ENCODE data around the gene CYP39A1.

The CYP39A1 gene

DNA sequence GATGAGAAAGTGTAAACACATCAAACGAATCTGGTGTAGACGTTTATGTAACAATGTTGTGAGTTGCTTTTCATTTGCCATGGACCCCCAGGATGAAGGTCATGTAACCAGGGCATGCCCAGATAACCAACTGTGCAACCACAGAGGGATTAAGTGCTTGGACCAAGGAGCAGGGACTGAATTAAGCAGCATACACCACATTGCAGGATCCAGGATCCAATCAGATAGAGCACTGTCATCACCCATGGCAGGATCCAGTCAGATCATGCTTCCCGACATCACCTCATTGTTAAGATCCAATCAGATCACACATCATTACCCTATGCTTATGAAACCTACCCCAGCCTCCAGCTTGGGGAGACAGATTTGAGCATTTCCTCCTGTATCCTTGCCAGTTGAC lies 87.1 kb downstream of the CYP39A1 start:
- H2AFZ ChIP-seq (ENCODE audit: low read length): no peak overlapping the region
- no peak for TF ChIP-seq EZH2phosphoT487 (IDR thresholded peaks at IDR 0.05; ENCODE audit: borderline replicate concordance)
- no peak for TF ChIP-seq CTCF (conservative IDR thresholded peaks at IDR 0.05; ENCODE audit: low read length)
- no peak overlapping the region for H3K9ac ChIP-seq (ENCODE audit: low read depth, low read length, poor library complexity, severe bottlenecking)
- H3K9me2 ChIP-seq (replicated peaks; ENCODE audit: low read depth, low read length): no peaks in the 10 kb centered on the region
- H4K20me1 ChIP-seq (ENCODE audit: insufficient read depth, low read length, poor library complexity, severe bottlenecking): no peaks in the 10 kb centered on the region
- H3K27me3 ChIP-seq (ENCODE audit: insufficient read depth, low read length, poor library complexity, severe bottlenecking): no peaks in the 10 kb centered on the region
- no peaks in the 10 kb centered on the region for H3K4me1 ChIP-seq (ENCODE audit: insufficient read depth, low read length, poor library complexity, severe bottlenecking)
- H3K4me2 ChIP-seq (ENCODE audit: low read depth, low read length, poor library complexity, severe bottlenecking): no peak overlapping the region
- no peaks in the 10 kb centered on the region for H3F3A ChIP-seq (ENCODE audit: low read depth)
- H3K36me3 ChIP-seq (ENCODE audit: insufficient read depth, low read length): no peaks in the 10 kb centered on the region
- no peak overlapping the region for H3K4me3 ChIP-seq (ENCODE audit: low read length, poor library complexity, severe bottlenecking)
- no peaks in the 10 kb centered on the region for H3K79me2 ChIP-seq (ENCODE audit: insufficient read depth, low read length)
- no peaks in the 10 kb centered on the region for H3K9me3 ChIP-seq (ENCODE audit: insufficient read depth, low read depth, low read length)

GRCh38 chr6:46563924-46564323 lies 88.7 kb downstream of the CYP39A1 start:
- H4K20me1 ChIP-seq (ENCODE audit: insufficient read depth, low read length, poor library complexity, severe bottlenecking): no peaks in the 10 kb centered on the region
- no peak overlapping the region for H3K9ac ChIP-seq (ENCODE audit: low read depth, low read length, poor library complexity, severe bottlenecking)
- H3K4me2 ChIP-seq (ENCODE audit: low read depth, low read length, poor library complexity, severe bottlenecking): no peak overlapping the region
- no peaks in the 10 kb centered on the region for H3K4me1 ChIP-seq (ENCODE audit: insufficient read depth, low read length, poor library complexity, severe bottlenecking)
- H3K27me3 ChIP-seq (ENCODE audit: insufficient read depth, low read length, poor library complexity, severe bottlenecking): no peaks in the 10 kb centered on the region
- H3K4me3 ChIP-seq (ENCODE audit: low read length, poor library complexity, severe bottlenecking): no peak overlapping the region
- no peak overlapping the region for H2AFZ ChIP-seq (ENCODE audit: low read length)
- 0 out of 2 replicates have a peak, but pooled peaks cover 4% of the 10 kb centered on the region for H3K9me2 ChIP-seq (replicated peaks; ENCODE audit: low read depth, low read length)
- no peaks in the 10 kb centered on the region for H3F3A ChIP-seq (ENCODE audit: low read depth)
- TF ChIP-seq EZH2phosphoT487 (IDR thresholded peaks at IDR 0.05; ENCODE audit: borderline replicate concordance): no peak
- TF ChIP-seq CTCF (conservative IDR thresholded peaks at IDR 0.05; ENCODE audit: low read length): no peak
- no peaks in the 10 kb centered on the region for H3K9me3 ChIP-seq (ENCODE audit: insufficient read depth, low read depth, low read length)
- no peaks in the 10 kb centered on the region for H3K36me3 ChIP-seq (ENCODE audit: insufficient read depth, low read length)
- no peaks in the 10 kb centered on the region for H3K79me2 ChIP-seq (ENCODE audit: insufficient read depth, low read length)

DNA sequence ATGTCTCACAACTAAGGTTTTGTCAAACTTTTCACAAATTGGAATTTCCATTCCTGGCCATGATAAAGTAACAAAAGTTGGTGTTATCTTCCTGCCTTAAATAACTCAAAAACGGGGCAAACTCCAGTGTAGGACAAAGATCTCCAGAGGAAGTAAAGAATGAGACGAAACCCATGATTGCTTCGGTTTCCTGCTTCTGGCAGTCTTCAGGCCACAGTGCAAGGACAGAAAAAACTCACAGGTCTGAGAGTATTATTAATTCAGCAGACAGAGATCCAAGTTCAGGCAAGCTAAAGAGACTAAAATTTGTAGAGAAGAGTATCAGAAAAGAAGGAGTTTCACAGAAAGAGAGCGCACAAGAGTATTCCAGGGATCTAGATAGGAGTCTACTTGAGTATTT lies 96.6 kb downstream of the CYP39A1 start:
- Histone ChIP-seq H3F3A (ENCODE audit: low read depth) (no peaks in the 10 kb centered on the region), H3K9me3 (ENCODE audit: insufficient read depth, low read depth, low read length) (no peaks in the 10 kb centered on the region), H4K20me1 (ENCODE audit: insufficient read depth, low read length, poor library complexity, severe bottlenecking) (no peaks in the 10 kb centered on the region), H3K4me3 (ENCODE audit: low read length, poor library complexity, severe bottlenecking) (no peak overlapping the region), H3K27me3 (ENCODE audit: insufficient read depth, low read length, poor library complexity, severe bottlenecking) (no peaks in the 10 kb centered on the region), H3K36me3 (ENCODE audit: insufficient read depth, low read length) (no peaks in the 10 kb centered on the region), H3K9me2 (replicated peaks; ENCODE audit: low read depth, low read length) (0 out of 2 replicates have a peak, but pooled peaks cover 4% of the 10 kb centered on the region), H3K9ac (ENCODE audit: low read depth, low read length, poor library complexity, severe bottlenecking) (no peak overlapping the region), H2AFZ (ENCODE audit: low read length) (no peak overlapping the region), H3K4me1 (ENCODE audit: insufficient read depth, low read length, poor library complexity, severe bottlenecking) (no peaks in the 10 kb centered on the region), H3K4me2 (ENCODE audit: low read depth, low read length, poor library complexity, severe bottlenecking) (no peak overlapping the region), H3K79me2 (ENCODE audit: insufficient read depth, low read length) (no peaks in the 10 kb centered on the region)
- TF ChIP-seq EZH2phosphoT487 (IDR thresholded peaks at IDR 0.05; ENCODE audit: borderline replicate concordance): no peak
- TF ChIP-seq CTCF (conservative IDR thresholded peaks at IDR 0.05; ENCODE audit: low read length): no peak
